Uterus (tissue), 2 donors: Measurements from ENCODE around the gene ACOT7.

ENCODE experiments used
- POLR2A ChIP-seq, 2 donors: fragments of 450-650 bp; IDR thresholded peaks; one replicate each; pipeline ENCODE4 v1.6.1; 2016; ENCODE audit warnings: antibody characterized with exemption in 2 of 2, mild to moderate bottlenecking in 1 of 2, moderate library complexity in 1 of 2
- TF ChIP-seq, protein P1 (sequence below), 4 experiments: fragments of 200-600 bp in 2 of 4; fragments of 450-650 bp in 2 of 4; sonication (generic) in 2 of 4; IDR thresholded peaks; one replicate each; pipeline ENCODE4 v1.5.1; 2016 to 2019; ENCODE audit warnings: antibody characterized with exemption in 4 of 4, mild to moderate bottlenecking in 2 of 4, moderate library complexity in 1 of 4

DNA sequence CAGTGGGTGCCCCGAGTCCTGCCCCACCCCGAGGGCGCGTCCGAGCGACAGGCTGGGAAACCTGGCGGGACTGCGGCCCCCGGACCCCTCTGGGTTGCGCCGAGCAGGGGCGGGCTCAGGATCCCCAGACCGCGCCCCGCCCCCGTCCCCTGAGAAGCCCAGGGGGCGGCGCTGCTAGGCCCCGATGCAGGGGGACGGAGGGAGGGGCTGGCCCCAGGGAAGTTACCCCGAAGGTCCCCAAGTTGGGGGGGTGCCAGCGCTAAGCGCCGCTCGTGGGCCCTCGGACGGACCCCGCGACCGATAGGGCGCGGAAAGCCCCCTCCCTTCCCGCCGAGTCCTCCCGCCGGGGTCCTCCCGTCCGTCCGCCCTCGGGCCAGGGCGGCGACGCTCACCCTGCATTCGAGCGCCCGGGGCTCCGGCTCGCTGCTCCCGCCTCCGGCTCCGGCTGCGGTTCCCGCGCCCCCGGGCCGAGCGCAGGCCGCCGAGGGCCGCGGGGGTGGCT lies 133.1 kb downstream of the ACOT7 start:
- TF ChIP-seq, protein P1, sequence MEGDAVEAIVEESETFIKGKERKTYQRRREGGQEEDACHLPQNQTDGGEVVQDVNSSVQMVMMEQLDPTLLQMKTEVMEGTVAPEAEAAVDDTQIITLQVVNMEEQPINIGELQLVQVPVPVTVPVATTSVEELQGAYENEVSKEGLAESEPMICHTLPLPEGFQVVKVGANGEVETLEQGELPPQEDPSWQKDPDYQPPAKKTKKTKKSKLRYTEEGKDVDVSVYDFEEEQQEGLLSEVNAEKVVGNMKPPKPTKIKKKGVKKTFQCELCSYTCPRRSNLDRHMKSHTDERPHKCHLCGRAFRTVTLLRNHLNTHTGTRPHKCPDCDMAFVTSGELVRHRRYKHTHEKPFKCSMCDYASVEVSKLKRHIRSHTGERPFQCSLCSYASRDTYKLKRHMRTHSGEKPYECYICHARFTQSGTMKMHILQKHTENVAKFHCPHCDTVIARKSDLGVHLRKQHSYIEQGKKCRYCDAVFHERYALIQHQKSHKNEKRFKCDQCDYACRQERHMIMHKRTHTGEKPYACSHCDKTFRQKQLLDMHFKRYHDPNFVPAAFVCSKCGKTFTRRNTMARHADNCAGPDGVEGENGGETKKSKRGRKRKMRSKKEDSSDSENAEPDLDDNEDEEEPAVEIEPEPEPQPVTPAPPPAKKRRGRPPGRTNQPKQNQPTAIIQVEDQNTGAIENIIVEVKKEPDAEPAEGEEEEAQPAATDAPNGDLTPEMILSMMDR (IDR thresholded peaks at IDR 0.05) = no peak
- no peak for TF ChIP-seq POLR2A (IDR thresholded peaks at IDR 0.05)
